ENCODE data around the gene ZBTB38. TPM values are rescaled to one million over a fixed set of nuclear protein-coding genes. Genes with fewer than 3 reads are reported as not detected.

Gene ZBTB38
- total RNA-seq, 1 donor from 2014 or later = 64.6 TPM

DNA sequence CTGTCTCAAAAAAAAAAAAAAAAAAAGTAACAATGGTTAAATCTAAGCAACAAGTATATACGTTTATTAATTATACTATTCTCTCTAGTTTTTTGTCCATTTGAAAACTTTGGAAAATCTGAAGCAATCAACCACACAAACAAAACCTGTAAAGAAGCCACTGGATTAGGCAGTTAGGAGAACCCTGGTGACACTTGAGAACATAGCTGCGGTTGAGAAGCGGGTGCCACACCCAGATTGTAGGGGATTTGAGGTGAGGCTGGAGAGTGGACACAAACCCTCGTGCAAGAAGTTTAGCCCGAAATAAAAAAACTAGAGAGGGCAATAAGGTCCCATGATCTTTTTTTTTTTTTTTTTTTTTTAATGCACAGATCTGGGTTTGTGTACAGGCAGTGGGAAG is 25.9 kb upstream of the ZBTB38 start:
- peaks cover 10% of the 10 kb centered on the region for H3K4me1 Mint-ChIP-seq (ENCODE audit: low read depth)
- H3K4me3 Mint-ChIP-seq (ENCODE audit: unreplicated experiment) = no peak overlapping the region
- no peaks in the 10 kb centered on the region for H3K36me3 Mint-ChIP-seq (ENCODE audit: low read depth)
- no peak for DNase-seq (ENCODE audit: low spot score)
- H3K27me3 Mint-ChIP-seq (ENCODE audit: low read depth) = no peaks in the 10 kb centered on the region
- H3K9me3 Mint-ChIP-seq (ENCODE audit: low read depth) = peaks cover 6% of the 10 kb centered on the region
- TF ChIP-seq, protein P1, sequence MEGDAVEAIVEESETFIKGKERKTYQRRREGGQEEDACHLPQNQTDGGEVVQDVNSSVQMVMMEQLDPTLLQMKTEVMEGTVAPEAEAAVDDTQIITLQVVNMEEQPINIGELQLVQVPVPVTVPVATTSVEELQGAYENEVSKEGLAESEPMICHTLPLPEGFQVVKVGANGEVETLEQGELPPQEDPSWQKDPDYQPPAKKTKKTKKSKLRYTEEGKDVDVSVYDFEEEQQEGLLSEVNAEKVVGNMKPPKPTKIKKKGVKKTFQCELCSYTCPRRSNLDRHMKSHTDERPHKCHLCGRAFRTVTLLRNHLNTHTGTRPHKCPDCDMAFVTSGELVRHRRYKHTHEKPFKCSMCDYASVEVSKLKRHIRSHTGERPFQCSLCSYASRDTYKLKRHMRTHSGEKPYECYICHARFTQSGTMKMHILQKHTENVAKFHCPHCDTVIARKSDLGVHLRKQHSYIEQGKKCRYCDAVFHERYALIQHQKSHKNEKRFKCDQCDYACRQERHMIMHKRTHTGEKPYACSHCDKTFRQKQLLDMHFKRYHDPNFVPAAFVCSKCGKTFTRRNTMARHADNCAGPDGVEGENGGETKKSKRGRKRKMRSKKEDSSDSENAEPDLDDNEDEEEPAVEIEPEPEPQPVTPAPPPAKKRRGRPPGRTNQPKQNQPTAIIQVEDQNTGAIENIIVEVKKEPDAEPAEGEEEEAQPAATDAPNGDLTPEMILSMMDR (IDR thresholded peaks at IDR 0.05) = no peak
- H3K27ac Mint-ChIP-seq (ENCODE audit: unreplicated experiment) = no peak overlapping the region

DNA sequence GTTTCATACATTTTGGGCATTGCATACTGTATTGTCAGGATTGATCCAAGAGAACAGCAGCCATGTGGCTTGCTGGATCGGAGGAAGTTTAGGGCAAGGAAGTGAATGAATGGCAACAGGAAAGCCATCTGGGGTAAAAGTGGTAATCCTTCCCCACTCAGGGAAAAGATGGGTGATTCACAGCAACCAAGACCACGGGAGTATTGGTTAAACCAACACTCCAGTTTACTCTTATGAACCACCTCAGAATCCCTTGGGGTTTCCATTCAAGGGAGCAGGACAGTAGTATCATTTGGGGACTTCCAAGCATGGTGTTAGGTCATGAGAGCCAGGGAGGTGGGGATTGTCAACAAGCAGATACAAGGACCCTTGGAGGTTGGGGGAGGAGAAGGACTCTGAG is 25.2 kb upstream of the ZBTB38 start:
- H3K4me3 Mint-ChIP-seq (ENCODE audit: unreplicated experiment) = no peak overlapping the region
- no peaks in the 10 kb centered on the region for H3K36me3 Mint-ChIP-seq (ENCODE audit: low read depth)

DNA sequence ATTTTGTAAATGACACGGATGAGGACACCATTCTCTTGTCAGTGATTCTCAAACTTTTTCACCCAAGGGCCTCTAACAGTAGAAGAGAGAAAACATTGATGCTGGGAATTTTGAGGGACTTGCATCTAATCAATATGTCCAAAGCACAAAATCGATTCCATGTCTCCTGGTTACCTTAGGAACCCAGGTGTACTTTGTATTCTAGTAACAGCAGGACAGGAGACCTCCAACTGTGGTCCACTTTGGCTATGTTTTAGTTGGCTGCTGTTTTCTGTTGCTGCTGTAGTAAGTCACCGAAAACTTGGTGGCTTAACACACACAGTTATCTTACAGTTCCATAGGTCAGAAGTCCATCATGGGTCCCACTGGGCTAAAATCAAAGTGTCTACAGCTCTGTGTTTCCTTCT is 24.4 kb upstream of the ZBTB38 start:
- Mint-ChIP-seq H3K4me3 (ENCODE audit: unreplicated experiment) (no peak overlapping the region), H3K4me1 (ENCODE audit: low read depth) (peaks cover 8% of the 10 kb centered on the region), H3K27ac (ENCODE audit: unreplicated experiment) (no peak overlapping the region), H3K27me3 (ENCODE audit: low read depth) (no peaks in the 10 kb centered on the region), H3K9me3 (ENCODE audit: low read depth) (peaks cover 6% of the 10 kb centered on the region), H3K36me3 (ENCODE audit: low read depth) (no peaks in the 10 kb centered on the region)
- TF ChIP-seq, protein P1 (IDR thresholded peaks at IDR 0.05) = no peak
- no peak for DNase-seq (ENCODE audit: low spot score)

More for the DNA sequence above, 25.2 kb upstream of the ZBTB38 start:
- Mint-ChIP-seq H3K27me3 (ENCODE audit: low read depth) (no peaks in the 10 kb centered on the region), H3K4me1 (ENCODE audit: low read depth) (peaks cover 8% of the 10 kb centered on the region), H3K9me3 (ENCODE audit: low read depth) (peaks cover 6% of the 10 kb centered on the region), H3K27ac (ENCODE audit: unreplicated experiment) (no peak overlapping the region)
- no peak for DNase-seq (ENCODE audit: low spot score)
- TF ChIP-seq, protein P1 (IDR thresholded peaks at IDR 0.05) = no peak

DNA sequence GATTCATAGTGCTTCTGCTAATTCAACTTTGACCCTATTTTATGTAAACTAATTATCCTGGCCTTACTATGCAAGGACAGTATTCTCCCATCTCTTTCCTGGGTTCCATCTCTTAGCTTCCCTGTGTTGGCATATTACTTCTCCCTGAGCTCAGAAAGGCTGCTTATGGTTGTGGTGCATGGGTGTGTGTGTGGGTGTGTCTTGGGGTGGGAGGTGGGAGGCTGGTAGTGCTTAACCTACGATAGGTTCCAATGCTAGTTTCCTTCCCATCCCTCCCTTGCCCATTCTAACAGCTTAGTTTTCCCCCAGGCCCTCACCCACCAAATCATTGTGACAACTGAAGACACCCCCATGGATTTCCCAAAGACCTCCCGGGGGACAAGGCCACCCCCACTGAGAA is 22.8 kb upstream of the ZBTB38 start:
- TF ChIP-seq, protein P1 (IDR thresholded peaks at IDR 0.05) = no peak
- Mint-ChIP-seq H3K36me3 (ENCODE audit: low read depth) (peaks cover 1% of the 10 kb centered on the region), H3K27me3 (ENCODE audit: low read depth) (no peaks in the 10 kb centered on the region), H3K4me1 (ENCODE audit: low read depth) (peaks cover 8% of the 10 kb centered on the region), H3K9me3 (ENCODE audit: low read depth) (peaks cover 13% of the 10 kb centered on the region), H3K27ac (ENCODE audit: unreplicated experiment) (no peak overlapping the region), H3K4me3 (ENCODE audit: unreplicated experiment) (no peak overlapping the region)
- DNase-seq (ENCODE audit: low spot score) = no peak

DNA sequence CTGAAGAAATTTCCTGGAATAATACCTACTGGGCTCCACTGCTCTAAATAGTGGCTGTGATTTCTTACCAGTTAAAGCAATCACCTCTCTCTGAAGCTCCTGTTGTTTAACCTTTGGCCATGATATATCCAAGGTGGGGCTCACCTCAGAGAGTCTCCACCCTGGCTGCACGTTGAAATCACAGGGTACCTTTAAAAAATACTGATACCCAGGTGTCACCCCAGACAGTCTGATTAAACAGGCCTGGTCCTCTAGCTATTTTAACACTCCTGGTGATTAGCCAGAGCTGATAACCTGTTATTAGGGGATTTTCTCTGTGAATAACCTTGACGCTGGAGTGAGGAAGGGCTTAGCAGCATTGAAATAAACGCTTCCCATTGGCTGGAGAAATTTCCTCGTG is 22.3 kb upstream of the ZBTB38 start:
- Mint-ChIP-seq H3K27ac (ENCODE audit: unreplicated experiment) (no peak overlapping the region), H3K4me1 (ENCODE audit: low read depth) (peaks cover 8% of the 10 kb centered on the region), H3K27me3 (ENCODE audit: low read depth) (no peaks in the 10 kb centered on the region), H3K9me3 (ENCODE audit: low read depth) (peaks cover 13% of the 10 kb centered on the region), H3K4me3 (ENCODE audit: unreplicated experiment) (no peak overlapping the region), H3K36me3 (ENCODE audit: low read depth) (peaks cover 1% of the 10 kb centered on the region)
- TF ChIP-seq, protein P1 (IDR thresholded peaks at IDR 0.05) = no peak
- DNase-seq (ENCODE audit: low spot score) = no peak

Data from chondrocyte (in vitro differentiated cells).